ENCODE measurements around the gene NAA11. TPM values are rescaled to one million over a fixed set of nuclear protein-coding genes. Genes with fewer than 3 reads are reported as not detected.

Gene NAA11
- total RNA-seq, 1 experiment from 2014 or later, result not detected

GRCh38 chr4:79348405-79348804, 22.5 kb upstream of the NAA11 start:
- ChIA-PET POLR2A (ENCODE audit: low non-redundant PET) (no interaction called here), CTCF (no interaction called here)
- Histone ChIP-seq H3K9me3 (ENCODE audit: low read depth, low read length, poor library complexity, severe bottlenecking) (no peaks in the 10 kb centered on the region), H3K4me3 (ENCODE audit: low read depth, low read length, poor library complexity, severe bottlenecking) (no peak overlapping the region), H3K27me3 (replicated peaks; ENCODE audit: insufficient read depth, low read depth, low read length, poor library complexity) (no peaks in the 10 kb centered on the region), H3K36me3 (ENCODE audit: insufficient read depth, low read length, poor library complexity, severe bottlenecking) (no peaks in the 10 kb centered on the region), H3K4me1 (ENCODE audit: insufficient read depth, low read length, poor library complexity, severe bottlenecking) (no peaks in the 10 kb centered on the region), H3K27ac (ENCODE audit: low read depth, low read length, poor library complexity, severe bottlenecking) (no peak overlapping the region)
- intact Hi-C loops (cut with micrococcal nuclease; ENCODE audit: unreplicated experiment), result no loop called here
- no peak for TF ChIP-seq EZH2 (IDR thresholded peaks at IDR 0.05; ENCODE audit: borderline replicate concordance, low read depth, low read length, poor library complexity, severe bottlenecking)
- TF ChIP-seq CTCF (conservative IDR thresholded peaks at IDR 0.05; ENCODE audit: low read depth, low read length), result no peak
- DNase-seq (ENCODE audit: low spot score), result no peak
- no TSS peak for BruUV-seq (replicated peaks)

GRCh38 chr4:79341893-79342653, 16.2 kb upstream of the NAA11 start:
- Histone ChIP-seq H3K27me3 (replicated peaks; ENCODE audit: insufficient read depth, low read depth, low read length, poor library complexity) (no peaks in the 10 kb centered on the region), H3K4me3 (ENCODE audit: low read depth, low read length, poor library complexity, severe bottlenecking) (no peak overlapping the region), H3K27ac (ENCODE audit: low read depth, low read length, poor library complexity, severe bottlenecking) (no peak overlapping the region), H3K4me1 (ENCODE audit: insufficient read depth, low read length, poor library complexity, severe bottlenecking) (no peaks in the 10 kb centered on the region), H3K36me3 (ENCODE audit: insufficient read depth, low read length, poor library complexity, severe bottlenecking) (no peaks in the 10 kb centered on the region), H3K9me3 (ENCODE audit: low read depth, low read length, poor library complexity, severe bottlenecking) (no peaks in the 10 kb centered on the region)
- TF ChIP-seq EZH2 (IDR thresholded peaks at IDR 0.05; ENCODE audit: borderline replicate concordance, low read depth, low read length, poor library complexity, severe bottlenecking) (no peak), CTCF (conservative IDR thresholded peaks at IDR 0.05; ENCODE audit: low read depth, low read length) (no peak)
- intact Hi-C loops (cut with micrococcal nuclease; ENCODE audit: unreplicated experiment), result no loop called here
- POLR2A ChIA-PET (ENCODE audit: low non-redundant PET), result no interaction called here
- CTCF ChIA-PET, result no interaction called here
- DNase-seq (ENCODE audit: low spot score), result no peak
- no TSS peak for BruUV-seq (replicated peaks)

DNA sequence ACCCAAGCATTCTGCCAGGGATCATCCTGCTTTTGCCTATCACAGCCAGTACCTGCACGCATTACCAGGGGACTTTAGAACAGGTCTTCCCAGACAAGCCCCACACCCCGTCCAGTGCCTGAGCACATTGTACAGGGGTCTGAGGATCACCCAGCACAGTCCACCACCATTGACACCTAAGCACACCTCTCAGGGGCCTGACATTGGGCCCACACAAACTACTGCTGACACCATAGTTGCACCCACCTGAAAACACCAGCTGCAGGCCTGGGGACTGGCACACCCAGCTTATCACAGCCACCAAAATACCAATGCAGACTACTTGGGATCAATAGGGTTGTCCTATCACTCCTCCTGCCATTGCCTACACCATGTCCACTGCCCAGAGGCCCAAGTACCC, 14.7 kb upstream of the NAA11 start:
- Histone ChIP-seq H3K36me3 (ENCODE audit: insufficient read depth, low read length, poor library complexity, severe bottlenecking) (no peaks in the 10 kb centered on the region), H3K27ac (ENCODE audit: low read depth, low read length, poor library complexity, severe bottlenecking) (no peak overlapping the region), H3K9me3 (ENCODE audit: low read depth, low read length, poor library complexity, severe bottlenecking) (no peaks in the 10 kb centered on the region), H3K4me3 (ENCODE audit: low read depth, low read length, poor library complexity, severe bottlenecking) (no peak overlapping the region), H3K27me3 (replicated peaks; ENCODE audit: insufficient read depth, low read depth, low read length, poor library complexity) (no peaks in the 10 kb centered on the region), H3K4me1 (ENCODE audit: insufficient read depth, low read length, poor library complexity, severe bottlenecking) (no peaks in the 10 kb centered on the region)
- DNase-seq (ENCODE audit: low spot score), result no peak
- CTCF ChIA-PET, result no interaction called here
- intact Hi-C loops (cut with micrococcal nuclease; ENCODE audit: unreplicated experiment), result no loop called here
- TF ChIP-seq CTCF (conservative IDR thresholded peaks at IDR 0.05; ENCODE audit: low read depth, low read length), result no peak
- TF ChIP-seq EZH2 (IDR thresholded peaks at IDR 0.05; ENCODE audit: borderline replicate concordance, low read depth, low read length, poor library complexity, severe bottlenecking), result no peak
- POLR2A ChIA-PET (ENCODE audit: low non-redundant PET), result no interaction called here
- no TSS peak for BruUV-seq (replicated peaks)
